Hepatocyte (in vitro differentiated cells): Measurements from ENCODE around the gene SGCD.

ENCODE experiments used
- EZH2 ChIP-seq: fragments of 200-600 bp; sonication (generic); IDR thresholded peaks from 2 replicates; pipeline ENCODE4 v1.6.1; 2016; ENCODE audit warnings: antibody characterized with exemption, mild to moderate bottlenecking, borderline replicate concordance
- TF ChIP-seq, protein P1 (sequence below): fragments of 200-600 bp; sonication (generic); IDR thresholded peaks from 2 replicates; pipeline ENCODE4 v1.5.1; 2016; ENCODE audit warnings: antibody characterized with exemption, mild to moderate bottlenecking; ENCODE audit not compliant: poor library complexity

- TF ChIP-seq, protein P1, sequence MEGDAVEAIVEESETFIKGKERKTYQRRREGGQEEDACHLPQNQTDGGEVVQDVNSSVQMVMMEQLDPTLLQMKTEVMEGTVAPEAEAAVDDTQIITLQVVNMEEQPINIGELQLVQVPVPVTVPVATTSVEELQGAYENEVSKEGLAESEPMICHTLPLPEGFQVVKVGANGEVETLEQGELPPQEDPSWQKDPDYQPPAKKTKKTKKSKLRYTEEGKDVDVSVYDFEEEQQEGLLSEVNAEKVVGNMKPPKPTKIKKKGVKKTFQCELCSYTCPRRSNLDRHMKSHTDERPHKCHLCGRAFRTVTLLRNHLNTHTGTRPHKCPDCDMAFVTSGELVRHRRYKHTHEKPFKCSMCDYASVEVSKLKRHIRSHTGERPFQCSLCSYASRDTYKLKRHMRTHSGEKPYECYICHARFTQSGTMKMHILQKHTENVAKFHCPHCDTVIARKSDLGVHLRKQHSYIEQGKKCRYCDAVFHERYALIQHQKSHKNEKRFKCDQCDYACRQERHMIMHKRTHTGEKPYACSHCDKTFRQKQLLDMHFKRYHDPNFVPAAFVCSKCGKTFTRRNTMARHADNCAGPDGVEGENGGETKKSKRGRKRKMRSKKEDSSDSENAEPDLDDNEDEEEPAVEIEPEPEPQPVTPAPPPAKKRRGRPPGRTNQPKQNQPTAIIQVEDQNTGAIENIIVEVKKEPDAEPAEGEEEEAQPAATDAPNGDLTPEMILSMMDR: no peak
- no peak for TF ChIP-seq EZH2
Measured at GRCh38 chr5:156405988-156406387, 79.0 kb downstream of the SGCD start.
